ENCODE measurements around the gene CAMKMT.
"Not testable (repeated sequence)": the region's sequence is repeated elsewhere in the genome, so short reads cannot be mapped to it uniquely, and the experiment has no call there.

The CAMKMT gene

GRCh38 chr2:44367591-44367990 is 5.8 kb downstream of the CAMKMT start:
- DNase-seq (ENCODE audit: low read depth), result no peak
- TF ChIP-seq CTCF (IDR thresholded peaks at IDR 0.05; ENCODE audit: low read depth, low read length, missing control alignments), result no peak
- H3K4me3 ChIP-seq (ENCODE audit: low read depth, low read length), result no peak overlapping the region

- DNase-seq (ENCODE audit: low read depth), result no peak
- TF ChIP-seq CTCF (IDR thresholded peaks at IDR 0.05; ENCODE audit: low read depth, low read length, missing control alignments), result no peak
- H3K4me3 ChIP-seq (ENCODE audit: low read depth, low read length), result no peak overlapping the region
Measured at GRCh38 chr2:44369392-44369791, 7.6 kb downstream of the CAMKMT start.

GRCh38 chr2:44371445-44371844 is 9.7 kb downstream of the CAMKMT start:
- no peak overlapping the region for H3K4me3 ChIP-seq (ENCODE audit: low read depth, low read length)
- TF ChIP-seq CTCF (IDR thresholded peaks at IDR 0.05; ENCODE audit: low read depth, low read length, missing control alignments), result no peak
- DNase-seq (ENCODE audit: low read depth), result no peak

GRCh38 chr2:44372246-44372645 is 10.5 kb downstream of the CAMKMT start:
- no peak for TF ChIP-seq CTCF (IDR thresholded peaks at IDR 0.05; ENCODE audit: low read depth, low read length, missing control alignments)
- no peak for DNase-seq (ENCODE audit: low read depth)
- H3K4me3 ChIP-seq (ENCODE audit: low read depth, low read length), result no peak overlapping the region

GRCh38 chr2:44377486-44377885 is 15.7 kb downstream of the CAMKMT start:
- TF ChIP-seq CTCF (IDR thresholded peaks at IDR 0.05; ENCODE audit: low read depth, low read length, missing control alignments), result no peak
- no peak overlapping the region for H3K4me3 ChIP-seq (ENCODE audit: low read depth, low read length)

GRCh38 chr2:44385226-44385625 is 23.5 kb downstream of the CAMKMT start:
- not testable (repeated sequence) for H3K4me3 ChIP-seq (ENCODE audit: low read depth, low read length); DNase-seq (ENCODE audit: low read depth)

More at GRCh38 chr2:44377486-44377885, 15.7 kb downstream of the CAMKMT start:
- DNase-seq (ENCODE audit: low read depth), result no peak

- DNase-seq (ENCODE audit: low read depth), result no peak
- no peak overlapping the region for H3K4me3 ChIP-seq (ENCODE audit: low read depth, low read length)
- no peak for TF ChIP-seq CTCF (IDR thresholded peaks at IDR 0.05; ENCODE audit: low read depth, low read length, missing control alignments)
Measured at GRCh38 chr2:44388877-44389276, 27.1 kb downstream of the CAMKMT start.

- DNase-seq (ENCODE audit: low read depth), result no peak
- no peak overlapping the region for H3K4me3 ChIP-seq (ENCODE audit: low read depth, low read length)
- peak; percentile 8 for TF ChIP-seq CTCF (IDR thresholded peaks at IDR 0.05; ENCODE audit: low read depth, low read length, missing control alignments)
Measured at GRCh38 chr2:44389895-44390294, 28.1 kb downstream of the CAMKMT start.

Measured in GM12864 (cell line).